T-helper 22 cell (primary cell): ENCODE measurements around the gene CAPRIN2.

Experiments used
- DNase-seq: peaks from one replicate; pipeline ENCODE4 v3.0.0-alpha.2; 2020; ENCODE audit warnings: low read depth

CAPRIN2 gene, protein sequence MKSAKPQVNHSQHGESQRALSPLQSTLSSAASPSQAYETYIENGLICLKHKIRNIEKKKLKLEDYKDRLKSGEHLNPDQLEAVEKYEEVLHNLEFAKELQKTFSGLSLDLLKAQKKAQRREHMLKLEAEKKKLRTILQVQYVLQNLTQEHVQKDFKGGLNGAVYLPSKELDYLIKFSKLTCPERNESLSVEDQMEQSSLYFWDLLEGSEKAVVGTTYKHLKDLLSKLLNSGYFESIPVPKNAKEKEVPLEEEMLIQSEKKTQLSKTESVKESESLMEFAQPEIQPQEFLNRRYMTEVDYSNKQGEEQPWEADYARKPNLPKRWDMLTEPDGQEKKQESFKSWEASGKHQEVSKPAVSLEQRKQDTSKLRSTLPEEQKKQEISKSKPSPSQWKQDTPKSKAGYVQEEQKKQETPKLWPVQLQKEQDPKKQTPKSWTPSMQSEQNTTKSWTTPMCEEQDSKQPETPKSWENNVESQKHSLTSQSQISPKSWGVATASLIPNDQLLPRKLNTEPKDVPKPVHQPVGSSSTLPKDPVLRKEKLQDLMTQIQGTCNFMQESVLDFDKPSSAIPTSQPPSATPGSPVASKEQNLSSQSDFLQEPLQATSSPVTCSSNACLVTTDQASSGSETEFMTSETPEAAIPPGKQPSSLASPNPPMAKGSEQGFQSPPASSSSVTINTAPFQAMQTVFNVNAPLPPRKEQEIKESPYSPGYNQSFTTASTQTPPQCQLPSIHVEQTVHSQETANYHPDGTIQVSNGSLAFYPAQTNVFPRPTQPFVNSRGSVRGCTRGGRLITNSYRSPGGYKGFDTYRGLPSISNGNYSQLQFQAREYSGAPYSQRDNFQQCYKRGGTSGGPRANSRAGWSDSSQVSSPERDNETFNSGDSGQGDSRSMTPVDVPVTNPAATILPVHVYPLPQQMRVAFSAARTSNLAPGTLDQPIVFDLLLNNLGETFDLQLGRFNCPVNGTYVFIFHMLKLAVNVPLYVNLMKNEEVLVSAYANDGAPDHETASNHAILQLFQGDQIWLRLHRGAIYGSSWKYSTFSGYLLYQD

DNA sequence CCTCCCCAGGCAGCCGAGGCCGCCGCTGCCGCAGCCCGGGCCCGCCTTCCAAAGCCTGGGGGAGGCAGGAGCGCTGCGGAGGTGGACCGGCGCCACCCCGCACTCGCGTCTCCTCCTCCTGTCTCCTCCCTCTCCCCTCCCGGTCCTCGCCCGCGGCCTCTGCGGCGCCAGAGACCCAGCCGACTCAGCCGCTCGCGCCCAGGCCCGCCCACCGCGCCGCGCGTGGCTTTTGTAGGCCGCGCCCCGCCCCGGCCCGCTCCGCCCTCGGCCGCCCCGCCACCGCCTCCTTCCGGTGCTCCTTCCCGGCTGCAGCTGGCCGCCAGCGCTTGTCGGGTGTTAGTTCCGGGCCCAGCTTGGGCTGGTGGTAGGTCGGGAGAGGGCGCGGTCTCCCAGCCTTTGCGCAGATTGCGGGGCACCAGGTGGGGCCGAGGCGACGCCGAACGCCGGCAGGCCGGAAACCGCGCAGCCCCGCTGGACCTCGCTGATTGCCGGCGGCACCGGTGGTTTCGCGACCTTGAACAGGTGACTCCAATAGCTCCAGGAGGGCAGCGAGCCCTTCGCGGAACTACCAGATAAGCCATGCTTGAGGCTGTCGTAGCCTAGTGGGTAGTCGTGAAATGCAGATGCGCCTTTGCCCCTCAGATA, at the start of gene CAPRIN2:
CAPRIN2 (minus strand) TSS at position 202 of the 645 bp plus-strand sequence. CDS start 1,431 bp downstream, outside the sequence.
- peak; percentile 88 for DNase-seq

DNA sequence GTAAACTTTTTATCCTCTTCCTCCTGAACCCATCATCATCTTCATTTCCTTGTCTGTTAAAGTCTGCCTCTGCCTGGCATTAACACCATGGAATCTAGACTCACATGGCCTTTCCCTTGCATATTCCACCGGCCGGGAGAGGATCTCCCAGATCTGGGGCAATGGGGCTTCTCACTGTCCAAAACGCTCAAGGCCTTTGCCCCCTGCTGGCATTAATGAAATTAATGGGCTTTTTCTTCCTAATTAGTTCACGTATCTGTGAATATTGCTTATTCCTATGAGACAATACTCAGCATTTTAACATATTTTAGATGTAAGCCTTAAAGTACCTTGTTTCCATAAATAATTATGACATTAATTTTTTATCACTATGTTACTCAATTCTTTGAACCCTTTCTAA, 42.9 kb upstream of the CAPRIN2 start:
- DNase-seq, result no peak

DNA sequence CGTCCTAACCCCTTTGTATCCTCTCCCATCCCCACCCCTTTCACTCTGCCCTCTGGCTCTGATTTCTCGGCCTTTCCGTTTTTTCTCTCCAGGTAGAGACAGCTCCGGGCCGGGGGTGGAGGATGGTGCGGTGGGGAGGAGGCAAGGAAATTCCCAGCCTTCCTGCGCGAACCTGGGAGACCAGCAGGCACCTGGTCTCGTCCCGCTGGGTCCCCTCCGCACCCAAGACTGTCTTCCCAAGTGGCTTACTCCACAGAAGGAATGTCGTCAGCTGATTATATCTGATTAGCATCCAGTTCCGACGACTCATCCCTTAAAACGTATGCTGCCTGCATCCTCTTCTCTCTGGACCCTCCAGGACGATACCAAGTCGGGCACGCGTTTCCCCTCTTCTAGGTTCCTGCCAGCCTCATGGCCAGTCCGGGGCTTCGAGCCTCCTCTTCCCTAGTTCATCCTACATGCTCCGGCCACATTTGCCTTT, 42.2 kb upstream of the CAPRIN2 start:
- no peak for DNase-seq

DNA sequence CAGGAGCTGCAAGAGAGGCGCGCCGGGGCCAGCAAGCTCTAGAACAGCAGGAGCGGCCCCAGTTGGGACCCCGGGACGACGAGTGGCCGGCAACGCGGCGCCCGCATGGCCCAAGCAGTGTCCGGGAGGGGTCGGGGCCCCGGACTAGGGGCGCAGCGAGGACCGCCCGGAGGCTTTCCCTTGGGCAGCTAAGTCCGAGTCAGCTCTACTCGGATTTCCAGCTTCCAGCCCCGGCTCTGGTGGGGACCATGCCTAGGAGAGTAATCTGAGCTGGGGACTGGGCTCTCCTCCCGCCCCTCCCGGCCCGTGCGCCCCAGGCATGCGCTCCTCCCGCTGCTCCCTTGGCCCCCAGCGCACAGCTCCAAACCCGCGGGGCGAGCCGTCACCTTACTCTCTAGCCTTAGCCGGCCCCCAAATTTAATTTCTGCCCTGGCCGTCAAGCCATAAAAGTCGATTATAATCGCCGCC, 41.6 kb upstream of the CAPRIN2 start:
- no peak for DNase-seq

DNA sequence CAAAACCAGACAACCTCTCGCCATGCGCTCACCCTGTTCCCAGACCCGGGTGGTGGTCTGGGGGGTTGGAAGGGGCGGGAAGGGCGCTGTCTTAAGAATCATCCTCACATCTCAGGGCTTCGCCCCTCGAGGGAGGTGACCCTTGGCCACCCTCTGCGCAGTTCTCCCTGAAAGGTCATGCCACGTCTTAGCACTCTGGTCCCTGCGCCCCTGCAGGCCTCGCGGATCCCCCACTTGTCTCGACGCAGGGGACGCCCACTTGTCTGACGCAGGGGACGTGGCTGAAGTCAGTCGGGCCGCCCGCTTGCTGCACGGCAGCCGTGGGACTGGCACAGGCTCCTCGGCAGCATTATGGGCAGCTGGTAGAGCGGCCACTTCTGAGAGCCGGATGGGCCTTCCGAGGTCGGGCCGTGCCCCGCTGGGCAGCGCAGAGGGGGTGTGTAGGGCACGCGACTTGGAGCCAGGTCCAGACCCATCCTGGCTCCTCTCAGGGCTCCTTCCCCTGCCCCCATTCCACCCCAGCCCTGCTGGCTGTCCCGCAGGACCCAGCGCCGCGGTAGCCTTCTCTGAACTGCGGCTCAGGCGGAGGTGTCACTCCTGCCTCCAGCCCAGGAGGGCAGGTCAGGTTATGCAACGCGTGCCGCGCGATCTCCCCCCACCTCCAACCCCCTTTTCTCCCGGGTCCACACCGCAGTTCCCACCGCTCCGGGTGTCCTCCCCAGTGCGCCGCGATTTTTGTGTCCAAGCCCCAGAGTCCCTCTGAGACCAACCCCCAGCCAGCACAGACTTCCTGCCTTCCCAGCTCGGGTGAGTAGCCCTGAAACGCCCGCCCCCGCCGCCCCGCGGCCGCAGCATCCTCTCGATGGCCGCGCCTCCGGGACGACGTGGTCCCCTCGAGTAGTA, 40.9 kb upstream of the CAPRIN2 start:
- DNase-seq, result no peak

DNA sequence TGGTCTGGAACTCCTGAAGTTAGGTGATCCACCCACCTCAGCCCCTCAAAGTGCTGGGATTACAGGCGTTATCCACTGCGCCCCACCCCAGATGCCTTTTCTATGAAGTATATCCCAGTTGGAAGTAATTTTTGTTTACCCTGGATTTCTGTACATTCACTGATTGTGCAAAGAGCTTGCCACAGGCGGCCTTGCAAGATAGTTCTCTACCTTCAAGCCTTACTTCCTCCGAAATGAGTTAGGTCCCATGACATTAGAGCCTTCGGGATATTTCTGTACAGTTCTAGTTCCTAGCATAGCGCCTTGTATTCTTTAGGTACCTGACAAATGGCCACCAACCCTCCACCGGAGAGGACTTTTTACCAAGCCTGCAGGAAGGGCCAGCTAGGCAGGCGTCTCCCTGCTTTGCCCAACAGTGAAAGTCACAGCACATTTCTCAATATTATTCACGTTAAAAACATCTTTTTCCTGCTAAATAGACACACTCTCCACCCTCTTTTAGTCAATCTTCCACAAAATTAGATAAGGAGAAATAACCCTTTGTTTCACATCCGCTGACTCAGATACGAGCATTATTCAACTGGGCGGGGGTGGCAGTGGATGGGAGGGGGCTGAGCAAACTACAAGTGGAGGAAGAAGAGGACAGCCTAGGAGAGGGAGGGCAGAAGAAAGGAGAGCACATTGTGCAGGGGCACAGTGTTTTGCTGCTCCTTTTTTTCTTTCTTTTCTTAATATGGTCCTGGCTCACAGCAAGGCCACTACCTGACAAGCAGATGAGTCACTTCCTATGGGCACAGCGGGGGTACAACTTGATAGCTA, 40.0 kb upstream of the CAPRIN2 start:
- no peak for DNase-seq

DNA sequence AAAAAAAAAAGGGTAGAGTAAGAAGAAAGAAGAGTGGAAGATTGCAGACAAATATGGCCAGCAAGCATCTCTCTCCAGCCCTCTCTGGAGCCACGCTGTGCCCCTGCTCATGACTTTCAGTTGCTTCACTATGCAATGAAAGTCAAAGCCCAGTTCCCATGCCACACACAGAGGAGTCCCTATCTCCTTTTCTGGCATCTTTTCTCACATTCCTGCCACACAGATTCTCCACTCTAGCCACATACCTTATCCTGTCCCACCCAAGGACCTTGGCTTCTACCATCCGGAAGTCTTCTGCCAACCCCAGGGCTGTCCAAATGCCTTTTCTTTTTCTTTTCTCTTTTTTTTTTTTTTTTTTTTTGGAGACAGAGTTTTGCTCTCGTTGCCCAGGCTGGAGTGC, 39.3 kb upstream of the CAPRIN2 start:
- no peak for DNase-seq

DNA sequence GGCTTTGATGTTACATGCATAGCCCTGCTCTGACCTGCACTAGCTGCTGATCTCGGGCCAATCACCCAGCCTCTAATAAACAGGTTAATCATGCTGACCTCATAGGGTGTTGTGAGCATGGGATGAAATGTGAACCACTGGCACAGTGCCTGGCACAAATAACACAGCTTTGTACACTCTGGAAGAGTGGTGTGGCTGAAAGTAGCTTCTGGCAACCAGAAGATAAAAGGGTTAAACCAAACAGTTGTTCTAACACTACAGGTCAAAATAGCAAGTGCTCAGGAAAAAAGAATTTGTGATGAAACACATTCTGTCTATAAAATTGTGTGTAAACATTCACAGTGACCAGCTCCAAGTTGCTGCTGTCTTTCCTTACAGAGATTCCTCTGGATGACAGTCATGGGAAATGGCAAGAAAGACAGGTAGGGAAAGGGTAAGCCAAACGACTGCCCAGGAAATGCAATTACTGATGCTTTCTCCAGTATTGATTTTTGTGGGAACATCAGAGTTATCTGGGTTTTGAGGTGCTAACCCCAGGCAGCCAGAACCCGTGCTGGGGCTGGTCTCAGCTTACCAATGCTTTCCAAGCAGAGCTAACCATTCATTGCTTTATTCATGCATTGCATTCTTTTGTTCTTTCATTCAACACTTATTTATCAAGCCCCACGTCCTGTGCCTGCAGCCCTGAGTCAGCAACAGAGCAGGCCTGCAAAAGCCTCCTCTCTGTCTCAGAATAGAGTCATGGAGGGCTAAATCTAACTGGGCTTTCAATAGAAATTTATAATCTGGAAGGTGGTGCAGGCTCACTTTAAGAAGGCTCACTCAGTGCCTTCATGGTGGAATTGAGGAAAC, 38.1 kb upstream of the CAPRIN2 start:
- DNase-seq, result no peak

DNA sequence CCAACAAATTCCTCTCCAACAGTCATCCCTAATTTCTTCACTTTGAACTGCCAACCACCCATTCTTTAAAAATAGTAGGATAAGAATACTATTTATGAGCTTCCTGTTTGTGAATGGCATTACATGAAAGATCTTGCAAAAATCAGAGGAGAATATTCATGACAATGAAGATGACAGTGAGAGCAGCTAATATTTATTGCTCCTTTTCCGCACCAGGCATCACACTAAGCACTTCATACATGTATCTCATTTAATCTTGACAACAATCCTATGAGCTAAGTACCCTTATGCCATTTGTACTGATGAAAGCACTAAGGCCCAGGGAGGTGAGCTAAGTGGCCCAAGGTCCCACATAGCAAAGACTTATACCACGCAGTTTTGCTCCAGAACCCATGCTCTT, 37.3 kb upstream of the CAPRIN2 start:
- no peak for DNase-seq

DNA sequence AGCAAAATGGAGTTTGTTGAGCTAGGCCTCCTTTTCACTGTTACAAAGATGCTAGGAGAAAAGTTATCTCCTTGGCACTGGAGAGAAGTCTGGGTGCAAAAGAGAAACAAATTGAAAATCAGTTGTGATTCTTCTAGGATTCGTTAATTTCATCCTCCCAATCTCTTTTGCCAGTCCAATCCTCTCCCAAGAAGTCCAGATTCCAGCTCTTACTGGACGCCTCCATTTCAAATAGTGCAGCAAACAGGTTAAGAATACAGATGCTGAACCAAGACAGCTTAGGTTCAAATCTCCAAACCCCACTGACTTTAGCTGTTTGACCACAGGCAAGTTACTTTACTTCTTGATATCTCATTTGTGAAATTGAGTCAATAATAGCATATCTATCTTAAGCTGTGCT, 34.0 kb upstream of the CAPRIN2 start:
- DNase-seq, result no peak

DNA sequence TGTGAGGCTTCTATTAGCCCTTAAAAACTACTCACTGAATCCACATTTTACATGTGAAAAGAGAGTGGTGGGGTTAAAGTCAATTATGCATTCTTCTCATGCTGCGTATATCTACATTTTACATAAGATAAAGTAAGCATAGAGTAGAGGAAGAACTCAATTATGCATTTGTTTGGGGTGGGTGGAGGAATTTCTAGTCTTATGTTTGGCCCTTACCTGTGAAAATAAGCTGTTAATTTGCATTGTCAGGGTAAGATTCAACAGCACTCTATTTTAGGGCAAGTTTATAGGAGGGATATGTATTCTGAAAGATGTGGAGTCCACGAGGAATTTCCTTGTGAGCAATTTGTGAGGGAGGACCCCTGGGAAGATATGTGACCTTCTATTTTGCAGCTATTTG, 30.9 kb upstream of the CAPRIN2 start:
- DNase-seq, result no peak

DNA sequence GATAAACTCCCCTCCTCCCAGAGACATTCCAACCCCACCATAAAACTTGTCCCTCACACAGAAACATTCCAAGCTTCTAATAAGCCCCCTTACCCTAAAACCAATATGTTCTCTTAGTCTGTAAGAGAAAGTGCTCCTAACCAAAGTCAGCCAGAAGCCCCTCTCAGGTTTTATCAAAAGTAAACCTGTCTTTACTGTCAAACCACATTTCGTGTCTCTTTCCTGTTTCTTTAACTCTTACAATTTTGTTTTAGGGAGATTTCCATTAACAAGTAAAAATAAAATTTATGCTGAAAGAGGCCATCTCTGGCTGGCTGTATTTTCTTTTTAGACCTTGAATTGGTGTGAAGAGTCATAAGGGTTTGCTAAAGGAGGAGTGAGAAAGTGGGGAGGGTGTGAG, 29.8 kb upstream of the CAPRIN2 start:
- no peak for DNase-seq

DNA sequence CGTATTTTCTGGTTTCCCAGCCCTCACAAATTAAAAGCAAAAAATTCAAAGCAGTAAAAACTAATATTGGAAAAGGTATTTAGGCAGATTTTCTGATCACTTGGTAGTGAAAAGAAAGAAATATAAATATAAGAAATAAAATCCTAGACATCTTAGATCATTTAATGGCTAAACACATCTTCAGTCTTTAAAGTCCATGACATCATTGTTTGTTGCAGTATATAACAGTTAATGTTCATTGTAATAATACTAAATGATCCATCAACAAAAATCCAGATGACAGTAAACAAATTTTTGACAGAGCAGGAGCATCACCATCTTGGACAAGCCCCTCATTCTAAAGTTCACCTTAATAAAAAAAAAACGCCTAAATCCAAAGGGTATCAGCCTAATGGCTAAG, 29.2 kb upstream of the CAPRIN2 start:
- DNase-seq, result no peak

DNA sequence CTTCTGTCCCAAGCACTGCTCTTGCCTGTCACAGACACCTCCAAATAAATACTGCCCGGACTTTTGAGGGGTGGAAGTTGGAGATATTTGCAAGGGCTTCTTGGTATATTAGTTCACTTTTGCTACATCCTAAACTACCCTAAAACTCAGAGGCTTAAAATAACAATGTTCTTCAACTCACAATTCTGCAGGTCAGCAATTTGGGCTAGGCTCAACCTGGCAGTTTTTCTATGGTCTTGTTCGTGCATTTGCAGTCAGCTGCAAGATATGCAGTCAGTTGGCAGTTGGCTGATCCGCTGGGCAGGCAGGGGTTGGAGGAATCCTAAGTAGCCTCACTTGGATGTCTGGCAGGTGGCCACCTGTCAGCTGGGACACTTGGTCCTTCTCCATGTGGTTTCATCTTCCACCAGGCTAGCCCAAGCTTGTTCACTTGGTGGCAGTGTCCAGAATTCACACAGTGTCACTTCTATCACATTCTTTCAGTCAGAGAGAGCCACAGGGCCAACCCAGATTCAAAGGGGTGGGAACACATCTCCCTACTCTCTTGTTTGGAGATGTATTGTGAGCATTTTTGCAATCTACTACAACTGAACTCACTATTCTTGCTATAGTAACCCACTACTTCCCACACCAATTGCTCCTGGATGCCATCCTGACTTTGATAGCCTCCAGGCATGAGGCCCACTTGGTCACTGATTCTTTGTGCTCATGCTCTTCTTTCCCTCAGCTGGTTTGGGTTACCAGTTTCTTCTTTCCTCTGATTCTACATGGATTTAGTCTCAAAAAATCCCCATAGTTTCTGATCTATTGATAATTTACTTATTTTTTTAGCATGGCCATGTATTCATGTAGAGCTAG, 27.8 kb upstream of the CAPRIN2 start:
- no peak for DNase-seq

DNA sequence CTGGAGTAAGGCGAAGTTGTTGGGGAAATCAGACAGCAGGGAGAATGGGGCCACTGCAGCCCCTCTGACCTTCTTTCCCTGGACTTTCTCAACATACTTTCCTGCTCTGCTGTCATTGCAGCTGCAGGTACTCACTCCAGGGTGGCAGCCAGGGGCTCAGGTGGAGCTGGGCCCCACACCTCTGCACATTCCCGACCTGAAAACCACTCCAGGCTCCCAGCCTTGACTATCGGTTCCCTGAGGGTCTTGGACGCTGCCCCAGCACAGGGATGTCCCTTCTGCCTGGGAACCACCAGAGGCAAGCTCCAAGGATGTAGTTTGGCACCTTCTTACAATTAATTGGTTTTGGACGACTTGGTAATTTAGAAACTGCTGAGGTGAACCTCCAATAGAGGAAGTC, 24.8 kb upstream of the CAPRIN2 start:
- DNase-seq, result no peak

DNA sequence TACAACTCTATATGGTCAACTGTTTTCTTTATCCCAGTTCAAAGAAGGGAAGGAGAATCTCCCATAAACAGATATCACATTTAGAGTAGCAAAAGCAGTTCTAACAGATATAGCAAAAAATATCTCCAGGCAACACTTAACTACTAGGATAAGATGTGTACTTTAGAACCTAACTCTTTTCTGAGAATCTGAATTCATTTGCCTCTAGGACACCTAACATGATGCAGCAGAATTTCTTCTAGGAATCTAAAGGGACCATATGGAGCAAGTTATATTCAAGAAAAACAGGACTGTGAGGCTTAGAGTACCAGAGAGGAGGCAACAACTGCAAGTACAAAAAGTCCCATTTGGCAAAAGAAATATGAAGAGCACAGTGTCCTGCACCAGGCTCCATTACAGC, 24.4 kb upstream of the CAPRIN2 start:
- DNase-seq, result no peak

DNA sequence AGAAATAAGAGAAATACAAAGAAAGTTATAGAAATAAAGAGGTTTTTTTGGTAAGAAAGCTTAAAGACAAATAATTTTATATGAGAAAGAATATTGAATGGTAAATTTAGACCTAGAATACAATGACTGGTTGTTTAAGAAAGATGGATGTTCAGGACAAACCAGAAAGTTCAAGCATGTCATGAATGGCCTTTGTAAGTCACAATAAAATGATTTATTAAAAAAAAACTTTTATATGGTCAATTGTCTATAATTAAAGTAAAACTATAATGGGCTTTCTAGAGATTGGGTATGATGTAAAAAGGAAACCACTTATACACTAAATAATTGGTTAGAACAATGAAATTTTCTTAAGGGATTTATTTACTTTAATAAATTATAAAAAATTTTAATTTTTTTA, 19.8 kb upstream of the CAPRIN2 start:
- DNase-seq, result no peak

DNA sequence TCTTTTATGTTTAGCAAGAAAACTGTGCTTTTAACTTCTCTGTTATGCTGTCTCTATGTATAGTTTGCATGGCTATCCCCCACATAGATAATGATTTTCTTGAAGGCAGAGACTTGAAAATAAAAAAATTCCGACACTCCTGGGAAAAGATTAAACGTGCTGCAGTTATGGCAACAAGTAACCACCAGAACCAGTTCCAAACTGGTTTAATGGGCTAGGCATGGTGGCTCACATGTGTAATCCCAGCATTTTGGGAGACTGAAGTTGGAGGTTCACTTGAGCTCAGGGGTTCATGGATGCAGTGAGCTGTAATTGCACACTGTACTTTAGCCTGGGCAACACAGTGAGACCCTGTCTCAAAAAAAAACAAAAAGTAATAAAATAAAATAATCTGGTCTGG, 15.1 kb upstream of the CAPRIN2 start:
- DNase-seq, result no peak
